GM21515 (cell line): Measurements from ENCODE around the gene CHRNG.

Source experiments
- ATAC-seq: cut with Tn5 transposase; IDR thresholded peaks from one replicate; pipeline ENCODE4 v1.9.1; 2021; ENCODE audit not compliant: unreplicated experiment

CHRNG gene

GRCh38 chr2:232539298-232540231, at the start of gene CHRNG:
CHRNG (plus strand) TSS chr2:232539692; CDS start chr2:232539748, 56 bp downstream.
- no peak for ATAC-seq

GRCh38 chr2:232490221-232491138, 49.0 kb upstream of the CHRNG start:
- no peak for ATAC-seq

- no peak for ATAC-seq
These were observed 48.2 kb upstream of the CHRNG start for GRCh38 chr2:232491139-232491780.

GRCh38 chr2:232492236-232492848, 47.1 kb upstream of the CHRNG start:
- no peak for ATAC-seq

- ATAC-seq, result no peak
These were observed 46.4 kb upstream of the CHRNG start for GRCh38 chr2:232492963-232493700.

GRCh38 chr2:232493701-232494474, 45.6 kb upstream of the CHRNG start:
- ATAC-seq, result no peak

GRCh38 chr2:232494542-232494941, 45.0 kb upstream of the CHRNG start:
- no peak for ATAC-seq

GRCh38 chr2:232495292-232495691, 44.2 kb upstream of the CHRNG start:
- ATAC-seq, result no peak

- ATAC-seq, result no peak
These were observed 42.8 kb upstream of the CHRNG start for GRCh38 chr2:232496501-232497270.

- no peak for ATAC-seq
These were observed 42.1 kb upstream of the CHRNG start for GRCh38 chr2:232497348-232497747.

- no peak for ATAC-seq
These were observed 41.0 kb upstream of the CHRNG start for GRCh38 chr2:232498452-232498851.

GRCh38 chr2:232501331-232501771, 38.1 kb upstream of the CHRNG start:
- no peak for ATAC-seq

- no peak for ATAC-seq
These were observed 37.6 kb upstream of the CHRNG start for GRCh38 chr2:232501794-232502390.

GRCh38 chr2:232502511-232502910, 37.0 kb upstream of the CHRNG start:
- ATAC-seq, result no peak

GRCh38 chr2:232502911-232503808, 36.3 kb upstream of the CHRNG start:
- ATAC-seq, result no peak

GRCh38 chr2:232503809-232504323, 35.6 kb upstream of the CHRNG start:
- ATAC-seq, result no peak

GRCh38 chr2:232504438-232504837, 35.1 kb upstream of the CHRNG start:
- ATAC-seq, result no peak
